NT2/D1 (cell line): Measurements from ENCODE around the gene PIK3R1.

Experiments
- SUZ12 ChIP-seq: IDR thresholded peaks from 2 replicates; pipeline ENCODE4 v1.6.1; 2011; ENCODE audit not compliant: insufficient read length, insufficient read depth; ENCODE audit errors: extremely low read depth
- YY1 ChIP-seq: IDR thresholded peaks from 2 replicates; pipeline ENCODE4 v1.6.1; 2011; ENCODE audit not compliant: insufficient read length, insufficient read depth

GRCh38 chr5:68265822-68266395 lies 50.4 kb downstream of the PIK3R1 start:
- TF ChIP-seq YY1: no peak
- TF ChIP-seq SUZ12: no peak
